GF-D8 (cell line): Measurements from ENCODE around the gene ADGRB2.
"Not testable (repeated sequence)": the region's sequence is repeated elsewhere in the genome, so short reads cannot be mapped to it uniquely, and the experiment has no call there.

ENCODE experiments used
- DNase-seq: peaks from one replicate; lab custom pipeline; 2025; lab: John Stamatoyannopoulos, UW

Gene ADGRB2

GRCh38 chr1:31725134-31725533 lies 39.0 kb downstream of the ADGRB2 start:
- no peak for DNase-seq

- no peak for DNase-seq
Measured at GRCh38 chr1:31723828-31724359, 40.2 kb downstream of the ADGRB2 start.

GRCh38 chr1:31718327-31718897 lies 45.7 kb downstream of the ADGRB2 start:
- no peak for DNase-seq

DNA sequence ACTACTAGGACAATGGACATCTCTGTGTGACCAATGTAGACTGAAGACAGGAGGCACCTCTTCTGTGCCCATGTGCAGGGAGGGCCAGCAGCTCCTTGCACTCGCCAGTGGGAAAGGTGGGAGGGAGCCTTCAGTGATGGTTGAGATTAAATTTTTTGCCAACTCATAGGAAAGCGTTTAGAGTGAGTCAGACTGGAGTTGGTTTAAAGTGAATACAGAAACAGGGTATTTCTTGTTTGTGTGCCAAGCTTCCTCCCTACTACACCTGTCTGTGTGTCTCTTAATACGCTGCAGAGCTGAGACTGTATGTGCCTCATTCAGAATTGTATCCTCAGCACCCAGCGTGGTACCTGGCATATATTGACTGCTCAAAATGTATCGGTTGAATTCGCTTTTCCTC lies 46.8 kb downstream of the ADGRB2 start:
- DNase-seq, result no peak

- no peak for DNase-seq
Measured at GRCh38 chr1:31715873-31716220, 48.3 kb downstream of the ADGRB2 start.

DNA sequence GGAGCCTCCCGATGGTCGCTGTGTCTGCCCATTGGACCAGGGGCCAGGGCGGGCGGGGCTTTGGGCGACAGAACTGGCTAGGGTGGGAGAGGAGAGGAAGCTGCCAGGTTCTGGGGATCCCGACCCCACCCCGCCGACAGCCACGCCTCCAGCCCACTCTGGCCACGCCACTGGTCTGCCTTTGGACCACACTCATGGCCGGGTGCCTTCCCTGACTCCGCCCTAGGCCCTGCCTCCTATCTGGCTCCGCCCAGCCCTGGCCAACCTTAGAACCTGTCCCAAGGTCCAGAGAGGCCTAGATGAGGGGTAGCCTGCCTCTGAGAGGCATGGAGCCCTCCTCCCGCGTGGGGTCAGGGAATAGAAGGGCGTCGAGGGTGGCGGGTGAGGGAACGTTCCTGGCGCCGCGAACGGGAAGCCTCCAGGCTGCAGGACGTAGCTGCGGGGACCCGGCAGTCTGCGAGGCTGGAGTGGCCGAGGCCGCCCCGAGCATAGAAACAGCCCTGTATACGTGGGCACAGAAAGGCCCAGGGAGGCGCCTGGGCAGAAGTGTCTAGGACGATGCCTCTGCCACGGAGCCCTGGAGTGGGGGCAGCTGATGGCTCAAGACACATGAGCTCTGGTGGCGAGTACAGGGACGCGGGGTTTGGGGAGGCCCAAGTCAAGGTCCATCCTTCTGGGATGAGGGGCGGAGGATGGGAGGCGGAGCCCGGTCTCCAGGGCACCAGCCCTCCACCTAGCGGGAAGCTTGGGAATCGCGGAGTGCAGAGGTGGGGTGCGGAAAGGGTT lies 48.9 kb downstream of the ADGRB2 start:
- no peak for DNase-seq

GRCh38 chr1:31714442-31715086 lies 49.6 kb downstream of the ADGRB2 start:
- DNase-seq, result no peak

GRCh38 chr1:31712630-31713029 lies 51.5 kb downstream of the ADGRB2 start:
- DNase-seq, result no peak

GRCh38 chr1:31712068-31712467 lies 52.1 kb downstream of the ADGRB2 start:
- DNase-seq, result no peak

GRCh38 chr1:31708324-31708723 lies 55.8 kb downstream of the ADGRB2 start:
- no peak for DNase-seq

GRCh38 chr1:31707711-31708110 lies 56.4 kb downstream of the ADGRB2 start:
- DNase-seq, result peak; percentile 1

GRCh38 chr1:31707059-31707600 lies 57.0 kb downstream of the ADGRB2 start:
- DNase-seq, result not testable (repeated sequence)

DNA sequence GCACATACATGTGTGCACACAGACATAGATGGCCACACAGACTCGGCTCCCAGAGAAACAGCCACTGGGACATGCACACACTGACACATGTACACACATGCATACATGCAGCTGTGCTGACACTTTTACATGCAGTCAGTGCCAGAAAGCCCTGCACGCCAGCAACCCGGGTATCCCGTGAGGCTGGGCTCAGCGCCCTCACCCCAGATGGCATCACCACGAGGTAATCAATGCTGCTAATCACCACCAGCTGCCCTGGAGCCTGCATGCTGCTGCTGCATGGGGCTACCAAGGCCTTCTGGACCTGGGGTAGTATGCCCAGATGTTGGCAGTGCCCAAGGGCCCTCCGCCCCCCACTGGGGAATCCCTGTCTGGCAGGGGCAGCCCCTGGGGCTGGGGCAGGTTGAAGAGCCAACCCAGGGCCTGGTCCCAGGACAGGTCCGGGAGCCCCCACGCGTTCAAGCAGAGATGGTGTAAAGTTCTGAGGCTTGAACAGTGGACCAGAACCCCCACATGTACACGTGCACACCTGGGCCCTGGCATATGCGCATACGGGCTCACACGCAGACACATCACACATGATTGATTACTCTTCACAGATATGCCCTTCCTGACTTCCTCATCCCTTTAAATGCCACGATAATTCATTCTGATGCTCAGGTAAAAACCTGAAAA lies 57.6 kb downstream of the ADGRB2 start:
- DNase-seq, result no peak

DNA sequence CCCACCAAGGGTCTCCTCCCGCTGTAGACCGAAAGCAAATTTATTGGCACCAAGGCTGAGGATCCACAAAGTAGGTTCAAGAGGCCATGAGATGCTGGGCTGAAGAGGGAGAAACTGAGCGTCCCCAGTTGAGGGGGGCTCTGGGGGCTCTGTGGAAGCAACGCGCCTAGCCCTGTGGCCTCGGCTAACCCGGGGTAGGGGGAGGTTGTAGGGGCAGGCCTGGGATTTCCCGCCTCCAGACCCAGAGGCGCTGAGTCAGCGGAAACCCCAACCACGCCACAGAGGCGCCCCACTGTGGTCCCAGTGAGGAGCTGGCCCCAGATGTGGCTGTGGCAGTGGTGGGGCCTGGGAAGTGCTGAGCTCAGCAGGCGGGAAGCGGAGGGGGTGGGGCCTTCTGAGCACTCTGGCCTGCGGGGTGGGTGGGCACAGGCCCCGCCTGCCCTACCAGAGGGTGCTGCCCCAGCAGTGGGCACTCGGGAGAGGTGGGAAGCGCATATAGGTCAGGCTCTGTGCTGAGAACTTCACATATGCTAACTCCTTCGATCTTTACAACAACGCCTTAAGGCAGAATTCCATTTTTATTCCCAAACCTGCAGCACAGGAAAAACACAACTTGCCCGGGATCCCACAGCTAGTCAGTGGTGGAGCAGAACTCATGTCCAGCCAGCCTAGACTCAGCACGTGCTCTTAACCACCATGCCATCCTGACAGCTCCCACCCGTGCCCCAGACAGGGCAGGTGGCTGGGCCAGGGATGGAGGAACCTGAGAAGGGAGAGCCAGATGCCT lies 58.9 kb downstream of the ADGRB2 start:
- no peak for DNase-seq

GRCh38 chr1:31704271-31705079 lies 59.7 kb downstream of the ADGRB2 start:
- no peak for DNase-seq

- no peak for DNase-seq
Measured at GRCh38 chr1:31703431-31704270, 60.5 kb downstream of the ADGRB2 start, which contains the start of gene COL16A1. Gene COL16A1 (minus strand): TSS chr1:31704017. CDS start chr1:31702193, 1,824 bp downstream.

DNA sequence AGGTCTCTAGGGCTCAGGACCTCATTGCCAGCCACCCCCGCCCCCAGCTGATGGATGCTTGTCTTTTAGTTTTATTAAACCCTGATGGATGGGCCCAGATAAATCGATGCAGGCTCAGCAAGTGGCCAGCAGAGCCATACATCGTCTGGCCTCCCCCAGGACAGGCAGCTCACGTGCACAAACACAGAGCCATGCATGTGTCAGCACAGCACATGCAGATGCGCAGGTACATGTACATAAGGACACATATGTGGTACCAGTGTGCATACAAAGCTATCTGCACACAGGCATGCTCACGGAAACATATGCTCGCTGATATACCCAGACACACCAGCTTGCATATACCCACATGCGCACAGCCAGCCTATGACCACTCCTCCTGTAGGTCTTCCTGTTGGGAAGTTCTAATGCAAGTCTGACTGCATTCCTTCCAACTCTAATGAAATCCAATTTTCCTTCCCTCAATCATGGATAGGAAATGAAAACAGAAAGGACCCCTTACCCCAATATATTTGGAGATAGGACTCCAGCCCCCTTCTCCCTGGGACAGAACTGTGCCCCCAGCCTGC lies 61.2 kb downstream of the ADGRB2 start:
- no peak for DNase-seq

- no peak for DNase-seq
Measured at GRCh38 chr1:31701091-31701736, 62.9 kb downstream of the ADGRB2 start.
